Stomach (tissue), 4 donors: ENCODE data around the gene VAPB.

ENCODE experiments used
- EP300 ChIP-seq: sonication (generic); formaldehyde crosslinking; IDR thresholded peaks from one replicate; pipeline ENCODE4 v1.6.1; 2017; ENCODE audit warnings: antibody characterized with exemption
- POLR2AphosphoS5 ChIP-seq, 3 donors: sonication (generic); formaldehyde crosslinking; IDR thresholded peaks; one replicate each; pipeline ENCODE4 v1.6.1; 2016; ENCODE audit warnings: antibody characterized with exemption in 3 of 3

GRCh38 chr20:58478141-58478805 lies 89.2 kb downstream of the VAPB start:
- TF ChIP-seq POLR2AphosphoS5 (IDR thresholded peaks at IDR 0.05), result no peak
- no peak for TF ChIP-seq EP300
